Gastroesophageal sphincter (tissue), 3 donors: ENCODE measurements around the gene FABP3.

ENCODE experiments used
- POLR2A ChIP-seq, 2 donors: fragments of 450-650 bp; IDR thresholded peaks; one replicate each; pipeline ENCODE4 v1.6.1; 2017; ENCODE audit warnings: antibody characterized with exemption in 2 of 2, mild to moderate bottlenecking in 2 of 2, moderate library complexity in 1 of 2
- TF ChIP-seq, protein P1 (sequence below), 4 experiments: fragments of 200-600 bp in 2 of 4; fragments of 450-650 bp in 2 of 4; sonication (generic) in 1 of 4; IDR thresholded peaks; one replicate each; pipeline ENCODE4 v1.5.1; 2017 to 2019; ENCODE audit warnings: antibody characterized with exemption in 4 of 4, mild to moderate bottlenecking in 2 of 4, moderate library complexity in 2 of 4

DNA sequence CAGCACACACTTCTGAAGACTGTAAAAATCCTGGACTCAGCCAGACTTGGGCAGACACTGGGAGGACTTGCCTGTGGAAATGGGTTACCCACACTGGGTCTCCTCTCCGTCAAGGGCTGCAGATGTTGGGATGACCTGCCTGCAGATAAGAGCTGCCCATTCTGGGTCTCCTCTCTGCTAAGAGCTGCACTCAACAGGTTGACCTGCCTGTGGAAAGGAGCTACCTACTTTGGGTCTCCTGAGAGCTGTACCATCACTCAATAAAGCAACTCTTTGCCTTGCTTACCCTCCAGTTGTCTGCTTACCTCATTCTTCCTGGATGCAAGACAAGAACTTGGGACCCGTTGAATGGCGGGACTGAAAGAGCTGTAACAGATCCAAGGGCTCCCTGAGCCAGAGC is 47.9 kb downstream of the FABP3 start:
- TF ChIP-seq, protein P1, sequence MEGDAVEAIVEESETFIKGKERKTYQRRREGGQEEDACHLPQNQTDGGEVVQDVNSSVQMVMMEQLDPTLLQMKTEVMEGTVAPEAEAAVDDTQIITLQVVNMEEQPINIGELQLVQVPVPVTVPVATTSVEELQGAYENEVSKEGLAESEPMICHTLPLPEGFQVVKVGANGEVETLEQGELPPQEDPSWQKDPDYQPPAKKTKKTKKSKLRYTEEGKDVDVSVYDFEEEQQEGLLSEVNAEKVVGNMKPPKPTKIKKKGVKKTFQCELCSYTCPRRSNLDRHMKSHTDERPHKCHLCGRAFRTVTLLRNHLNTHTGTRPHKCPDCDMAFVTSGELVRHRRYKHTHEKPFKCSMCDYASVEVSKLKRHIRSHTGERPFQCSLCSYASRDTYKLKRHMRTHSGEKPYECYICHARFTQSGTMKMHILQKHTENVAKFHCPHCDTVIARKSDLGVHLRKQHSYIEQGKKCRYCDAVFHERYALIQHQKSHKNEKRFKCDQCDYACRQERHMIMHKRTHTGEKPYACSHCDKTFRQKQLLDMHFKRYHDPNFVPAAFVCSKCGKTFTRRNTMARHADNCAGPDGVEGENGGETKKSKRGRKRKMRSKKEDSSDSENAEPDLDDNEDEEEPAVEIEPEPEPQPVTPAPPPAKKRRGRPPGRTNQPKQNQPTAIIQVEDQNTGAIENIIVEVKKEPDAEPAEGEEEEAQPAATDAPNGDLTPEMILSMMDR (IDR thresholded peaks at IDR 0.05) = no peak
- TF ChIP-seq POLR2A (IDR thresholded peaks at IDR 0.05) = no peak
